H1 (cell line): ENCODE results near the gene PTCRA. TPM values are rescaled to one million over a fixed set of nuclear protein-coding genes. Genes with fewer than 3 reads are reported as not detected.

Experiments used
- CHD2 ChIP-seq: IDR thresholded peaks from 2 replicates; pipeline ENCODE4 v1.6.1; 2012; ENCODE audit warnings: low read length, improper control_type of control experiment
- CHD7 ChIP-seq: fragments of 300-600 bp; sonication (generic); IDR thresholded peaks from 2 replicates; pipeline ENCODE4 v1.7.1; 2012; ENCODE audit warnings: low read length, moderate library complexity, mild to moderate bottlenecking, inconsistent platforms; ENCODE audit not compliant: insufficient replicate concordance
- EGR1 ChIP-seq: IDR thresholded peaks from 2 replicates; pipeline ENCODE4 v1.6.1; 2011; ENCODE audit warnings: low read depth, low read length, borderline replicate concordance
- EZH2 ChIP-seq: fragments of 200-600 bp; sonication (generic); IDR thresholded peaks from 2 replicates; pipeline ENCODE4 v1.7.1; 2012; ENCODE audit warnings: low read depth, mild to moderate bottlenecking, moderate library complexity, low read length, inconsistent platforms; ENCODE audit not compliant: severe bottlenecking
- JUN ChIP-seq: IDR thresholded peaks from 2 replicates; pipeline ENCODE4 v1.6.1; 2011; ENCODE audit warnings: low read depth, mild to moderate bottlenecking, improper control_type of control experiment, low read length
- JUND ChIP-seq: IDR thresholded peaks from 2 replicates; pipeline ENCODE4 v1.6.1; 2011; ENCODE audit warnings: mild to moderate bottlenecking, improper control_type of control experiment, low read length
- NANOG ChIP-seq: IDR thresholded peaks from 2 replicates; pipeline ENCODE4 v1.6.1; 2011; ENCODE audit warnings: low read length, low read depth, mild to moderate bottlenecking, inconsistent platforms; ENCODE audit not compliant: insufficient read depth, poor library complexity, severe bottlenecking
- RFX5 ChIP-seq: IDR thresholded peaks from 2 replicates; pipeline ENCODE4 v1.6.1; 2011; ENCODE audit warnings: low read depth, low read length, improper control_type of control experiment, borderline replicate concordance
- SRF ChIP-seq: IDR thresholded peaks from 2 replicates; pipeline ENCODE4 v1.6.1; 2011; ENCODE audit warnings: mild to moderate bottlenecking, low read depth, low read length, moderate library complexity
- TCF12 ChIP-seq: IDR thresholded peaks from 2 replicates; pipeline ENCODE4 v1.6.1; 2011; ENCODE audit warnings: low read depth, mild to moderate bottlenecking, low read length
- ZNF274 ChIP-seq: IDR thresholded peaks from 2 replicates; pipeline ENCODE4 v1.7.0; 2012; ENCODE audit warnings: low read length, borderline replicate concordance; ENCODE audit errors: extremely low read depth
- polyA plus RNA-seq, 7 experiments: library from polyadenylated mRNA; depleted of rRNA in 3 of 7; stranded (reverse) in 5 of 7; unstranded in 2 of 7; fragments of >200 nt in 5 of 7; fragments of 200-250 nt in 2 of 7; gene quantifications; 1 replicate in 5 of 7; 2 replicates in 1 of 7; 4 replicates in 1 of 7; pipeline versions ENCODE4 v1.2.1 to v1.2.3, GENCODE V29; 2011 to 2013; ENCODE audit warnings: missing spikeins in 2 of 7, mixed read lengths in 2 of 7
- total RNA-seq: library from RNA; stranded (reverse); fragmentation: NEBNext Ultra II Directional; extraction: Animal tissue kit (Norgen Biotek cat#: 25700); gene quantifications from 2 replicates; pipeline ENCODE4 v1.2.1, GENCODE V29; 2021
- TF ChIP-seq, protein P1 (sequence below): IDR thresholded peaks from 2 replicates; pipeline ENCODE4 v1.6.1; 2012; ENCODE audit warnings: inconsistent platforms

The PTCRA gene
- total and polyA plus RNA-seq, 2 of the 8 experiments (the other 6 are each of a cell fraction or from before 2014, with no cell fraction given): not detected

DNA sequence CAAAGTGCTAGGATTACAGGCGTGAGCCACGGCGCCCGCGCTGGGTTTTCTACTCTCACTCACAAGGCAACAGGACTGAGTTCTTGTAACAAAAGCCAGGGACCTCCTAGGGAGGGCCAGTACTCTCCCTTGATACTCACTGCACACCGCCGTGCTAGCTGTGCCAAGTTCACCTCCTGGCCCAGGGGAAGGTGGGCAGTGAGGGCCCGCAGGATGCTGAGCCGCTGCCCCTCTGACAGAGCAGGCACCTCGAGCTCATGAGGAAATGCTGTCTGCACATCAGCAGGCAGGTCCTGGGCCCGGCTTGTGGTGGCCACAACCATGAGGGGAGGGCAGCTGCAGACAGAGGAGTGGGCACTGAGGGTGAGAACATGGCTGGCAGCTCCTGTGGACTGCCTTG, 51.4 kb downstream of the PTCRA start (continued):
- no peak for TF ChIP-seq CHD7
- no peak for TF ChIP-seq CHD2
- no peak for TF ChIP-seq JUN
- no peak for TF ChIP-seq EGR1
- TF ChIP-seq, protein P1, sequence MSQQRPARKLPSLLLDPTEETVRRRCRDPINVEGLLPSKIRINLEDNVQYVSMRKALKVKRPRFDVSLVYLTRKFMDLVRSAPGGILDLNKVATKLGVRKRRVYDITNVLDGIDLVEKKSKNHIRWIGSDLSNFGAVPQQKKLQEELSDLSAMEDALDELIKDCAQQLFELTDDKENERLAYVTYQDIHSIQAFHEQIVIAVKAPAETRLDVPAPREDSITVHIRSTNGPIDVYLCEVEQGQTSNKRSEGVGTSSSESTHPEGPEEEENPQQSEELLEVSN: no peak
- TF ChIP-seq JUND: no peak
- no peak for TF ChIP-seq ZNF274
- no peak for TF ChIP-seq NANOG
- no peak for TF ChIP-seq RFX5
- TF ChIP-seq TCF12: no peak
- TF ChIP-seq EZH2: no peak
- TF ChIP-seq SRF: no peak
